GM18526 (cell line): ENCODE data around the gene DYNC1H1.

ENCODE experiments used
- POLR2A ChIP-seq: IDR thresholded peaks from 3 replicates; pipeline ENCODE4 v1.6.1; 2011; ENCODE audit not compliant: insufficient read length; ENCODE audit errors: extremely low read depth

Gene DYNC1H1

GRCh38 chr14:102026934-102027333 is 62.6 kb downstream of the DYNC1H1 start:
- no peak for TF ChIP-seq POLR2A

- no peak for TF ChIP-seq POLR2A
Observed at GRCh38 chr14:102027951-102028350, 63.6 kb downstream of the DYNC1H1 start.

GRCh38 chr14:102028733-102029132 is 64.4 kb downstream of the DYNC1H1 start:
- TF ChIP-seq POLR2A = no peak

- TF ChIP-seq POLR2A = no peak
Observed at GRCh38 chr14:102029956-102030355, 65.6 kb downstream of the DYNC1H1 start.

GRCh38 chr14:102033241-102033640 is 68.9 kb downstream of the DYNC1H1 start:
- no peak for TF ChIP-seq POLR2A

GRCh38 chr14:102034301-102034700 is 69.9 kb downstream of the DYNC1H1 start:
- no peak for TF ChIP-seq POLR2A

- TF ChIP-seq POLR2A = no peak
Observed at GRCh38 chr14:102035914-102036313, 71.5 kb downstream of the DYNC1H1 start.

GRCh38 chr14:102037686-102038085 is 73.3 kb downstream of the DYNC1H1 start:
- TF ChIP-seq POLR2A = no peak

GRCh38 chr14:102039157-102039556 is 74.8 kb downstream of the DYNC1H1 start:
- TF ChIP-seq POLR2A = no peak

- TF ChIP-seq POLR2A = no peak
Observed at GRCh38 chr14:102040153-102040552, 75.8 kb downstream of the DYNC1H1 start.

- TF ChIP-seq POLR2A = no peak
Observed at GRCh38 chr14:102042699-102043098, 78.3 kb downstream of the DYNC1H1 start.

- TF ChIP-seq POLR2A = no peak
Observed at GRCh38 chr14:102043251-102044025, 79.1 kb downstream of the DYNC1H1 start.

GRCh38 chr14:102044566-102044965 is 80.2 kb downstream of the DYNC1H1 start:
- TF ChIP-seq POLR2A = no peak

GRCh38 chr14:102046337-102047278 is 82.2 kb downstream of the DYNC1H1 start:
- no peak for TF ChIP-seq POLR2A

- TF ChIP-seq POLR2A = no peak
Observed at GRCh38 chr14:102047808-102048540, 83.6 kb downstream of the DYNC1H1 start.
